SK-N-SH (cell line): Measurements from ENCODE around the gene ZNF549. TPM values are rescaled to one million over a fixed set of nuclear protein-coding genes. Genes with fewer than 3 reads are reported as not detected.

Experiments used
- polyA plus RNA-seq, 3 experiments: library from polyadenylated mRNA; depleted of rRNA; stranded (reverse); fragments of >200 nt; gene quantifications; 2 replicates each; pipeline ENCODE4 v1.2.3, GENCODE V29; 2012

ZNF549 gene
- polyA plus RNA-seq, 1 of the 3 experiments (the other 2 are of a cell fraction): 2.4 TPM

Other genes starting within 250 kb of the ZNF549 start
- gene ZNF460, start 246.9 kb upstream of the ZNF549 start, polyA plus RNA-seq (2012; rRNA removed): 2.4 and 4.3 TPM in 2 replicates
- gene ZNF543, start 206.9 kb upstream of the ZNF549 start, polyA plus RNA-seq (2012; rRNA removed): 1.2 and 1.7 TPM in 2 replicates
- gene ZNF304, start 176.1 kb upstream of the ZNF549 start, polyA plus RNA-seq (2012; rRNA removed): 2.5 and 3.7 TPM in 2 replicates
- 21.0 and 22.2 TPM in 2 replicates for gene TRAPPC2B, start 163.8 kb upstream of the ZNF549 start, polyA plus RNA-seq (2012; rRNA removed)
- gene ZNF547, start 163.8 kb upstream of the ZNF549 start, polyA plus RNA-seq (2012; rRNA removed): 1.5 and 1.7 TPM in 2 replicates
- gene ZNF548, start 137.5 kb upstream of the ZNF549 start, polyA plus RNA-seq (2012; rRNA removed): 6.8 and 7.7 TPM in 2 replicates
- gene ZNF17, start 116.2 kb upstream of the ZNF549 start, polyA plus RNA-seq (2012; rRNA removed): 3.9 and 5.0 TPM in 2 replicates
- 12.6 and 14.9 TPM in 2 replicates for gene ZNF749, start 92.0 kb upstream of the ZNF549 start, polyA plus RNA-seq (2012; rRNA removed)
- gene VN1R1, start 70.2 kb upstream of the ZNF549 start, polyA plus RNA-seq (2012; rRNA removed): 0.03 and 0.06 TPM in 2 replicates
- 0.99 and 1.2 TPM in 2 replicates for gene ZNF772, start 49.8 kb upstream of the ZNF549 start, polyA plus RNA-seq (2012; rRNA removed)
- gene ZNF419, start 39.6 kb upstream of the ZNF549 start, polyA plus RNA-seq (2012; rRNA removed): 7.8 and 10.4 TPM in 2 replicates
- gene ZNF773, start 27.4 kb upstream of the ZNF549 start, polyA plus RNA-seq (2012; rRNA removed): 6.6 and 9.0 TPM in 2 replicates
- 5.7 and 7.1 TPM in 2 replicates for gene ZNF550, start 32.5 kb downstream of the ZNF549 start, polyA plus RNA-seq (2012; rRNA removed)
- gene ZNF416, start 51.6 kb downstream of the ZNF549 start, polyA plus RNA-seq (2012; rRNA removed): 2.0 and 2.8 TPM in 2 replicates
- 2.1 and 2.4 TPM in 2 replicates for gene ZIK1, start 56.8 kb downstream of the ZNF549 start, polyA plus RNA-seq (2012; rRNA removed)
- gene ZNF530, start 72.5 kb downstream of the ZNF549 start, polyA plus RNA-seq (2012; rRNA removed): 4.4 and 4.6 TPM in 2 replicates
- 9.6 and 9.8 TPM in 2 replicates for gene ZNF134, start 86.9 kb downstream of the ZNF549 start, polyA plus RNA-seq (2012; rRNA removed)
- 8.6 and 10.7 TPM in 2 replicates for gene ZNF211, start 105.8 kb downstream of the ZNF549 start, polyA plus RNA-seq (2012; rRNA removed)
- not detected in 2 replicates for gene ZSCAN4, start 141.6 kb downstream of the ZNF549 start, polyA plus RNA-seq (2012; rRNA removed)
- 4.9 and 5.9 TPM in 2 replicates for gene ZNF551, start 154.6 kb downstream of the ZNF549 start, polyA plus RNA-seq (2012; rRNA removed)
- not detected in 2 replicates for gene ZNF154, start 181.8 kb downstream of the ZNF549 start, polyA plus RNA-seq (2012; rRNA removed)
- gene ZNF671, start 200.3 kb downstream of the ZNF549 start, polyA plus RNA-seq (2012; rRNA removed): not detected in 2 replicates
- 7.5 and 10.0 TPM in 2 replicates for gene ZNF776, start 219.5 kb downstream of the ZNF549 start, polyA plus RNA-seq (2012; rRNA removed)
- 3.5 and 3.7 TPM in 2 replicates for gene ZNF586, start 242.3 kb downstream of the ZNF549 start, polyA plus RNA-seq (2012; rRNA removed)